B cell (primary cell): Measurements from ENCODE around the gene TMEM106C. TPM values are rescaled to one million over a fixed set of nuclear protein-coding genes. Genes with fewer than 3 reads are reported as not detected.

ENCODE experiments used
- ATAC-seq: fragments of 200-7000 bp; cut with Tn5 transposase; one replicate; pipeline ENCODE4 v1.10.0; 2021; ENCODE audit warnings: low read depth, mild to moderate bottlenecking, moderate number of reproducible peaks, moderate library complexity
- CTCF ChIA-PET: fragments of 350-600 bp; sonication (Branson Sonifier 250); formaldehyde crosslinking; loops from one replicate; lab custom pipeline; 2021; ENCODE audit warnings: antibody characterized with exemption, inconsistent platforms; lab: Charles Lee
- POLR2A ChIA-PET: fragments of 350-600 bp; sonication (Branson Sonifier 250); formaldehyde crosslinking; loops from one replicate; lab custom pipeline; 2021; ENCODE audit warnings: antibody characterized with exemption; lab: Charles Lee
- DNase-seq: peaks from one replicate; pipeline ENCODE4 v3.0.0; 2013
- H2AFZ ChIP-seq: 2 replicates; pipeline ENCODE4 v1.6.1; 2012; ENCODE audit warnings: mild to moderate bottlenecking, low read depth, low read length; ENCODE audit not compliant: insufficient read depth, poor library complexity, severe bottlenecking
- H3K27ac ChIP-seq, 2 donors: 1 replicate in 1 of 2; 2 replicates in 1 of 2; pipeline ENCODE4 v1.5.1; 2012 to 2013; ENCODE audit warnings: low read length in 2 of 2, mild to moderate bottlenecking in 2 of 2, moderate library complexity in 1 of 2
- H3K27me3 ChIP-seq, 4 experiments: fragments of 200-600 bp in 1 of 4; sonication (generic) in 1 of 4; replicated peaks in 1 of 4; 1 replicate in 2 of 4; 2 replicates in 2 of 4; pipeline versions ENCODE4 v1.6.1 to v1.7.0; 2013 to 2016; ENCODE audit warnings: low read length in 3 of 4, mild to moderate bottlenecking in 2 of 4, mixed read lengths in 1 of 4, moderate library complexity in 1 of 4; ENCODE audit not compliant: insufficient read depth in 4 of 4, control insufficient read depth in 3 of 4; ENCODE audit errors: control extremely low read depth in 1 of 4
- H3K36me3 ChIP-seq, 2 experiments: replicated peaks in 1 of 2; 1 replicate in 1 of 2; 2 replicates in 1 of 2; pipeline versions ENCODE4 v1.6.1 to v1.7.1; 2013; ENCODE audit warnings: low read length in 1 of 2; ENCODE audit not compliant: insufficient read depth in 2 of 2, control insufficient read depth in 1 of 2; ENCODE audit errors: control extremely low read depth in 1 of 2, extremely low read depth in 1 of 2
- H3K4me1 ChIP-seq, 2 donors: fragments of 200-600 bp in 1 of 2; sonication (generic) in 1 of 2; 1 replicate in 1 of 2; 2 replicates in 1 of 2; pipeline versions ENCODE4 v1.5.1 to v1.6.1; 2013 to 2017; ENCODE audit warnings: low read length in 2 of 2; ENCODE audit not compliant: control insufficient read depth in 2 of 2, insufficient read depth in 2 of 2
- H3K4me2 ChIP-seq: replicated peaks from 2 replicates; pipeline ENCODE3; 2012; ENCODE audit warnings: mild to moderate bottlenecking, low read depth, low read length; ENCODE audit not compliant: poor library complexity, severe bottlenecking
- H3K4me3 ChIP-seq, 5 experiments: fragments of 200-600 bp in 1 of 5; sonication (generic) in 1 of 5; 1 replicate in 3 of 5; 2 replicates in 2 of 5; pipeline versions ENCODE4 v1.5.1 to v1.7.0; 2011 to 2016; ENCODE audit warnings: low read length in 4 of 5, mild to moderate bottlenecking in 4 of 5, low read depth in 2 of 5, control low read depth in 1 of 5, moderate library complexity in 1 of 5; ENCODE audit not compliant: insufficient read depth in 1 of 5; ENCODE audit errors: control extremely low read depth in 1 of 5, extremely low read depth in 1 of 5
- H3K79me2 ChIP-seq: fragments of 200-600 bp; sonication (generic); one replicate; pipeline ENCODE4 v1.6.0; 2016; ENCODE audit warnings: low read length; ENCODE audit not compliant: control insufficient read depth, insufficient read depth
- H3K9ac ChIP-seq: fragments of 200-600 bp; sonication (generic); 2 replicates; pipeline ENCODE4 v1.6.1; 2017; ENCODE audit warnings: mild to moderate bottlenecking, low read length, moderate library complexity
- H3K9me3 ChIP-seq, 3 donors: one replicate each; pipeline versions ENCODE4 v1.6.1 to v1.7.1; 2013; ENCODE audit warnings: low read length in 2 of 3; ENCODE audit not compliant: control insufficient read depth in 2 of 3, insufficient read depth in 1 of 3; ENCODE audit errors: control extremely low read depth in 1 of 3
- H4K20me1 ChIP-seq: 2 replicates; pipeline ENCODE4 v1.6.0; 2012; ENCODE audit warnings: mild to moderate bottlenecking, low read length; ENCODE audit not compliant: insufficient read depth, control insufficient read depth, poor library complexity, severe bottlenecking
- H3K27ac Mint-ChIP-seq: one replicate; pipeline ENCODE4 v1.8.0; 2021; ENCODE audit warnings: mixed read lengths
- H3K27me3 Mint-ChIP-seq: one replicate; pipeline ENCODE4 v1.8.0; 2021; ENCODE audit warnings: mixed read lengths
- H3K4me1 Mint-ChIP-seq: one replicate; pipeline ENCODE4 v1.8.0; 2021; ENCODE audit warnings: mixed read lengths
- H3K4me3 Mint-ChIP-seq: one replicate; pipeline ENCODE4 v1.8.0; 2021; ENCODE audit warnings: mixed read lengths
- H3K9me3 Mint-ChIP-seq: one replicate; pipeline ENCODE4 v1.8.0; 2022; ENCODE audit warnings: mixed read lengths; ENCODE audit not compliant: insufficient read depth
- CTCF ChIP-seq: fragments of 200-600 bp; IDR thresholded peaks from one replicate; pipeline ENCODE4 v1.8.0; 2022; ENCODE audit warnings: antibody characterized with exemption, mild to moderate bottlenecking
- EZH2 ChIP-seq: IDR thresholded peaks from 2 replicates; pipeline ENCODE4 v1.6.1; 2012; ENCODE audit warnings: borderline replicate concordance, low read depth, mild to moderate bottlenecking, moderate library complexity, low read length; ENCODE audit not compliant: insufficient read depth, poor library complexity, severe bottlenecking
- WGBS: methylation state at CpG from one replicate; pipeline ENCODE4 v1.1.5; 2013; ENCODE audit warnings: missing lambda C conversion rate; ENCODE audit not compliant: insufficient coverage; 5-methylcytosine and 5-hydroxymethylcytosine counted together
- intact Hi-C: fragments of 100-400 bp; cut with micrococcal nuclease; formaldehyde crosslinking; loops from one replicate; pipeline ENCODE4 v1.10.0; 2022
- polyA plus RNA-seq: library from polyadenylated mRNA; depleted of rRNA; stranded (reverse); fragments of >200 nt; gene quantifications from 2 replicates; pipeline ENCODE4 v1.2.3, GENCODE V29; 2012
- total RNA-seq, 2 donors: library from RNA; stranded (reverse); fragments of 120-200 nt in 1 of 2; gene quantifications; 1 replicate in 1 of 2; 2 replicates in 1 of 2; pipeline versions ENCODE4 v1.2.3 to v1.2.4, GENCODE V29; 2013 to 2022

TMEM106C gene
- total and polyA plus RNA-seq, 2 donors (not counting 1 experiment from before 2014, with no cell fraction given): 37.5 to 44.2 TPM

- H3K9me3 Mint-ChIP-seq: no peaks in the 10 kb centered on the region
- H3K27me3 Mint-ChIP-seq: peaks cover 4% of the 10 kb centered on the region
- POLR2A ChIA-PET: no interaction called here
- H3K27ac Mint-ChIP-seq: no peak overlapping the region
- Histone ChIP-seq H3K79me2 (no peaks in the 10 kb centered on the region), H2AFZ (no peak overlapping the region), H3K4me1 (peaks cover 20 to 32% of the 10 kb centered on the region in 2 donors), H3K27ac (no peak overlapping the region), H3K9me3 (peaks cover 0 to 3% (median 0%) of the 10 kb centered on the region in 3 donors), H3K4me3 (no peak overlapping the region), H4K20me1 (no peaks in the 10 kb centered on the region), H3K9ac (no peak overlapping the region), H3K27me3 (peaks cover 0 to 11% (median 3%) of the 10 kb centered on the region in 4 experiments), H3K4me2 (no peak overlapping the region), H3K36me3 (no peaks in the 10 kb centered on the region)
- CTCF ChIA-PET: no interaction called here
- no peak for DNase-seq
- H3K4me3 Mint-ChIP-seq: no peak overlapping the region
- no peak for ATAC-seq
- 97% methylated on average over 9 of the region's 16 CpGs for WGBS
- H3K4me1 Mint-ChIP-seq: peaks cover 28% of the 10 kb centered on the region
- intact Hi-C loops: no loop called here
- no peak for TF ChIP-seq CTCF
- TF ChIP-seq EZH2: no peak
Measured at GRCh38 chr12:47985596-47986290, 22.3 kb downstream of the TMEM106C start.

GRCh38 chr12:47986291-47986660 is 22.9 kb downstream of the TMEM106C start:
- Histone ChIP-seq H3K36me3 (no peaks in the 10 kb centered on the region), H3K9ac (no peak overlapping the region), H3K9me3 (peaks cover 0 to 3% (median 0%) of the 10 kb centered on the region in 3 donors), H4K20me1 (no peaks in the 10 kb centered on the region), H3K27ac (no peak overlapping the region), H3K4me3 (no peak overlapping the region), H3K4me1 (peaks cover 26 to 37% of the 10 kb centered on the region in 2 donors), H3K4me2 (no peak overlapping the region), H3K79me2 (no peaks in the 10 kb centered on the region), H2AFZ (no peak overlapping the region), H3K27me3 (peaks cover 0 to 11% (median 3%) of the 10 kb centered on the region in 4 experiments)
- intact Hi-C loops: no loop called here
- peaks cover 4% of the 10 kb centered on the region for H3K27me3 Mint-ChIP-seq
- DNase-seq (no peak), ATAC-seq (no peak)
- CTCF ChIA-PET: no interaction called here
- H3K27ac Mint-ChIP-seq: no peak overlapping the region
- TF ChIP-seq CTCF (no peak), EZH2 (no peak)
- no peak overlapping the region for H3K4me3 Mint-ChIP-seq
- WGBS: 77% methylated on average over 5 of the region's 8 CpGs
- no peaks in the 10 kb centered on the region for H3K9me3 Mint-ChIP-seq
- H3K4me1 Mint-ChIP-seq: peaks cover 33% of the 10 kb centered on the region
- POLR2A ChIA-PET: no interaction called here
